ENCODE measurements around the gene UNC119B.

- TF ChIP-seq CTCF (conservative IDR thresholded peaks at IDR 0.05): no peak
- no peak for TF ChIP-seq ZFX (IDR thresholded peaks at IDR 0.05)
Observed at GRCh38 chr12:120740871-120741270, 30.6 kb downstream of the UNC119B start.
